Skin of body (tissue), 2 donors: Measurements from ENCODE around the gene RPL7A. TPM values are rescaled to one million over a fixed set of nuclear protein-coding genes. Genes with fewer than 3 reads are reported as not detected.
A peak's percentile ranks its signal among the peaks of the same experiment; 100 is the strongest.
"Not testable (repeated sequence)": the region's sequence is repeated elsewhere in the genome, so short reads cannot be mapped to it uniquely, and the experiment has no call there.

Experiments used
- DNase-seq: peaks from one replicate; lab custom pipeline; 2025; lab: John Stamatoyannopoulos, UW
- total RNA-seq: library from RNA; depleted of rRNA; stranded (reverse); fragments of >200 nt; gene quantifications from one replicate; pipeline ENCODE4 v1.2.3, GENCODE V29; 2014

RPL7A gene
- total RNA-seq, 1 donor from 2014 or later, result 1,486 TPM

DNA sequence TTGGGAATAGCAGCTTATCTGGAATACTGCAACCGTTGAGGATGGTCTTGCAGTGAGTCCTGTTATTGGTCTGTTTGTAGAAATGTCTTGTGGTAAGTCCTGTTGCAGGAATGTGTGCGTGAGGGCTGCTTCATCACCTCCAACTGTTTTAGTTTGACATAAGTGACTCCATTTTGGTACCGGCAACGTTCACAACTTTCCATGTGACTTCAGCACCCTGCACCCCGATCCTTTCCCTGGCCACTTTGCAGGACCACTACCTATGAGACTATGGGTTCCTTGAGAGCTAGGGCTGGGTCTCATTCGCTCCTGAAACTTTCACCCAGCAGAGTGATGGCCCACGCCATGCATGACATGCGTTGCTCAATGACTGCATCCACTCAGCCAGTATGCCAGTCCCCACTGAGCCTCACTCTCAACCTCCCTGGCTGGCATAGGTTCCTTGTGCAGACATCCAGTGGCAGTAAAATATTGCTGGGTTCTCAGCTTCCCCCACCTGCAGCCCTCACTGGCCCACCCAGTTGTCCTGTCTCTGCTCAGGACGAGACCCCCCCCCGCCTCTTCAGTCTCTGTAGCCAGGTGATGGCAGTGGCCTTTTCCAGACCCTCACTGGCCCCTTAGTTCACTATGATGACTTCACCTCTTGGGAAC, 20.1 kb upstream of the RPL7A start:
- no peak for DNase-seq

DNA sequence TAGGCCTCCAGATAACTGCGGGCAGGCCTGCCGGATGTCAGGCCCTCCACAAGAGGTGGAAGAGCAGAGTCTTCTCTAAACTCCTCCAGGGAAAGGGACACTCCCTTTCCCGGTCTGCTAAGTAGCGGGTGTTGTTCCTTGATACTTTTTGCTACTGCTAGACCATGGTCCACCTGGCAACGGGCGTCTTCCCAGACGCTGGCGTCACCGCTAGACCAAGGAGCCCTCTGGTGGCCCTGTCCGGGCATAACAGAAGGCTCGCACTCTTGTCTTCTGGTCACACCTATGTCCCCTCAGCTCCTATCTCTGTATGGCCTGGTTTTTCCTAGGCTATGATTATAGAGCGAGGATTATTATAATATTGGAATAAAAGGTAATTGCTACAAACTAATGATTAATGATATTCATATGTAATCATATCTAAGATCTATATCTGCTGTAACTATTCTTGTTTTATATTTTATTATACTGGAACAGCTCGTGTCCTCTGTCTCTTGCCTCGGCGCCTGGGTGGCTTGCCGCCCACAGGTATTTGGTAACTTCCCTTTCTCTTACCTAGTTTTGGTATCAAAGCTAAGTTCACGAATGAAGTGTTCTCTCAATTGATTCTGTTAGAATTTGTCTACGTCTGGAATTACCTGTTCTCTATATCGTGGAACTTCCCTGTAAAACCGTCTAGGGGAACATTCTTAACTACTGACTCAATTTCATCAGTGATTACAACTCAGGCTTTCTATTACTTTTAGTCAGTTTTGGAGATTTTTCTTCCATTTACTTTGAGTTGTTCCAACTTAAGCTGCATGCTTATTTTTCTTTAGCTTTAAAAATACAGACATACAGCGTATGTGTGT, 18.5 kb upstream of the RPL7A start:
- not testable (repeated sequence) for DNase-seq

DNA sequence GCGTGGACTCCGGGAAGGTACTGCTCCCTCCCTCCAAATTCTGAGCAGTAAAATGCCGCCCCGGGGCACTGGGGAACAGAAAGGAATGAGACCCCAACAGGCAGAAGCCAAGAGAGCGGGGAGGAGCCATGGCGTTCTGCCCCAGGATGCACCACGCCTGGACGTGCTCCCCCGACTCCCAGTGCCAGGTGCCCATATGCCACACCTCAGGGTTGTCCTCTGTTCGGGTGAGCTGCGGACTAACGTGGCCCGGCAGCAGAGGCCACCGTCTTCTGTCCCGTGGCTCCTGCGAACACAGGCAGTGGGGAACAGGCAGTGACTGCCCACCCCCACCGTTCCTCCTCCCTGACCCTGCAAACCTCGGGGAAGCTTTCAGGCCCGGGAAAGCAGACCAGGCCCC, 16.8 kb upstream of the RPL7A start:
- DNase-seq, result no peak

DNA sequence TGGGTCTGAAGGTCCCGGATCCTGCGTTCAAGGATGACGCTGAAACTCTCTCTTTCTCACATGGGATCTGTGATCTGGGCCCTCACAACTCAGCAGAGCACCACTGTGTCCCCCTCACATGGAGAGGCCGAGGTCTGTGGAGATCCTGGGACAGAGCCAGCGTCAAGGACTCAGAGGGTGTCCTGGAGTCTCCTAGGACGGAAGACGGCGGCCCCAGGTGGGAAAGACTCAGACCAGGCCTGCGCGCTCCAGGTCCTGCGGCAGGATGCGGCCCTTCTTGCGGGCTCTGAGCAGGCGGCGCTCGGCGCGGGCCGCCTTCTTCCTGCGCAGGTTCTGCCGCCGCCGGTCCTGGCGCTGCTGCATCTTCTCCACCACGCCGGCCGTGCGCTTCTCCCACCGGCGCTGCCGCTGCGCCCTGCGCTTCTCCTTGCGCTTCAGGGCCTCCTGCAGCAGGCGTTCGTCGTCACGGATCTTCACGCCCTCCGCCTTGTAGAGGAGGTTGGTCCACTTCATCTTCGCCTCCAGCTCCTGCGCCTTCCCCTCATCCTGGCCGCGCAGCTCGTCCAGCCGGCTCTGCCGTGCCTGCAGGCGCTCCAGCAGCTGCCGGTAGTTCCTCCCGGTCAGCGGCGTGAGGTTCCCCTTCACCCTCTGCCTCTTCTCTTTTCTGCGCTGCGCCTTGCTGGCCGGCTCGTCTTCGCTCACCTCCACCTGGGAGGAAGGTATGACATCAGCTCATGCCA, 16.2 kb upstream of the RPL7A start:
- DNase-seq, result no peak

DNA sequence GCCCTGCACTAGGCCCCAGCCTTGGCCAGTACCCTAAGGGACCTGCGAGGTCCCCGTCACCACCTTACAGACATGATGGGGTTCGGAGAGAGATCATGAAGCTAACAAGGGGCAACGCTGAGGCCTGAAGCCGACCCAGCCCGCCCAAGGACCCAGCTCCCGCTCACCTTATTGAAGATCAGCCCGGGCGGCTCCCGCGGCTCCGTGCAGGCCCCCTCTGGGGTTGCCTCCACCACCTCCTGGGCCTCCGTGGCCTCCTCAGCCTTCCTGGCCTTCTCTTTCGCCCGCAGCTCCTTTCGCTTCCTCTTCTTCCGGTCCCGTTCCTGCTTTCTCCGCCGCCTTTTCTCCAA, 15.7 kb upstream of the RPL7A start:
- no peak for DNase-seq

DNA sequence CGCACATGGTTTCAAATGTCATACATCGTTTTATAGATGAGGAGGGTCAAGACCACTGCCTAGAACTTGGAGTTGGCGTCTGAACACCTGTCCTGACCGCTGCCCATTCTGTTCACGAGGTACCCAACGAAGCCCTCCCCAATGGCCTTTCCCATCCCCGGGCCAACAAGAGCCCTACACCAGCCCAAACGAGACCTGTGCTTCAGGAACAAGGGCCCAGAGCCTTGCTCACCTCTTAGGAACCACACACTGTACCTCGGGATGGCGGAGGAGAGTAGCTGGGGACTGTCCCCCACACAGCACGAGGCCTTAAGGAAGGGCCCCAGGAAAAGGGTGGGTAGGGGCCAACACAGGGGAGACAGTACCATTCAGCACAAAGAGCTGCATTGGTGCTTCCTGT, 15.0 kb upstream of the RPL7A start:
- no peak for DNase-seq

DNA sequence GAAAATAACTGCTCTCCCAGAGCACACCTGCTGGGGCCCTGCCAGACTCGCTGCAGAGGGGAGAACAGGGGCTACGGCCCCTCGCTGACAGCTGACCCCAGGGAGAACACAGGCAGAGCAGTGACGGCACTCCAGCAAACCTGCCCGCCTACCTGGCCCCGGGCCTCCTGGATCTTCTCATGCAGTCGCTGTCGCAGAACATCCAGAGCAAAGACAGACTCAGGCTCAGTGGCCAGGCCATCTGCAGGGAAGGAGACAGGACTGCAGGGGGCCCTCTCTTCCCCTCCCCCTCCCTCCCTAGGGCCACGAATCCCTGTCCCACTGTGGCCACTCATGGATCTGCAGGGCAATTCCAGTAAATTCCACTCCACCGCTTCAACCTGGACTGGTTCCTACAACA, 14.5 kb upstream of the RPL7A start:
- no peak for DNase-seq

DNA sequence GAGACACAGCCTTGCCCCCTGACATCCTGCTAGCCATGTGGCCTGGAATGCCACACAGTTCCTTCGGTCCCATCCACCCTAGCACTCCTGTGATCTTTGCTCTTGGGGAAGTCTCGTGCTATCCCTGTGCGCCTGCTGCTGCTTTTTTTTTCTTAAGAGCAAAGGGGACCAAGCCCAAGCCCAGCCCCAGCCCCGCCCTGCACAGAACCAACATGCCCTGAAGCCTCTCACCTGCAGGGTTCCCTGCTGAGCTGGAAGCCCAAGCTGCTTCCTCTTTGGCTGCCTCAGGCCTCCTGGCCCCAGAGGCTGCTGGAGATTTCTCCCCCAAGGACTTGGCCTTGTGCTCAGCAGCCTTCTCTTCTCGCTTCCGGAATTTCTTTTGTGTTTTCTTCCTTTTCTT, 13.9 kb upstream of the RPL7A start:
- no peak for DNase-seq

DNA sequence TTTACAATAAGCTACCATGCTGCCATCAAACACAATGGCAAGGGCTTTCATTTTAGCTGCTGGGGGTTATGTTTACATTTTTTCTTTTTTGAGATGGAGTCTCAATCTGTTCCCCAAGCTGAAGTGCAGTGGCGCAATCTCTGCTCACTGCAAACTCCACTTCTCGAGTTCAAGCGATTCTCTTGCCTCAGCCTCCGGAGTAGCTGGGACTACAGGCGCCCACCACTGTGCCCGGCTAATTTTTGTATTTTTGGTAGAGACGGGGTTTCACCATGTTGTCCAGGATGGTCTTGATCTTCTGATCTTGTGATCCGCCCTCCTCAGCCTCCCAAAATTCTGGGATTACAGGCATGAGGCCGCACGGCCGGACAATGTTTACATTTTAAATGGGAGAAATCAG, 13.1 kb upstream of the RPL7A start:
- not testable (repeated sequence) for DNase-seq

DNA sequence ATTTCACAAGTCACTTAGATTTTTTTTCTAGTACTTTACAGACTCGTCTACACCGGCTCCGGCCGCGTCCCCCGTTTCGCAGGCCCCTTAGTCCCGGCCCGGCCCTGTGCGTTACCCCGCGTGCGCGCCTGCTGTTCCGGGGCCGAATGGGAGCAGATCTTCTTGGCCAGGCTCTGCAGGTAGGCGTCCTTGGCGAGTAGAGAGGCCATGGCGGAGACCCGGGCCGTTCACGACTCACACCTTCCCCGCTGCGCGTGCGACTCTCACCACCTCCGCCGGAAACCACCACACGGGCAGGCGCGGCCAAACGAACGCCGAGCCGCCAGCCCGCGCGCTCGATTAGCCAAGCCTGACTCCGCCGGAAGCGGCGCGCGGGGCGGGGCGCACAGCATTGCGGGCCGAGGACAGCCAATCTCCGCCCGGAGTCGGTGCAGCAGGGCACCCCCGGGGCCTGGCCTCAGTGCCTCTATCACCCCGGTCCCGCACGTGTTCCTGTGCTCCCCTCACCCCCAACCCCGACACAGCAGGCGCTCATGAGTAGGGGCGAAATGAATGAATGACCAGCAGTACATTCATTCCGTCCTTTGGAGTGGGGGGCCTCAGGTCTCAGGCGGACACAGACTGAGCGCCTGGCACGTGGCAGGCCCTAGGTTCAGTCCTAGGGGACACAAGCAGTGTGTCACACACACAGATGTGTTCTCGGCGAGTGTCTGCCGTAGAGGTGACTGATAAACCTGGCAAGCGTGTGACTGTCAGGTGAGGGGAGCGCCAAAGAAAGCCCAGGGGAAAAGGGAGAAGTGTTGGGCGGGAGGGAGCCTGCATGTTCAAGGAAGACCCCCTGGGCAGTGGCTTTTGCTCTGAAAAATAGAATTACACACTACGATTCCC, 11.8 kb upstream of the RPL7A start, which contains the start of gene SURF6:
Gene SURF6, minus strand, starts transcription at position 265 of the 888 bp plus-strand sequence. Its CDS starts 56 bp downstream, at position 209.
- peak; percentile 88 for DNase-seq

DNA sequence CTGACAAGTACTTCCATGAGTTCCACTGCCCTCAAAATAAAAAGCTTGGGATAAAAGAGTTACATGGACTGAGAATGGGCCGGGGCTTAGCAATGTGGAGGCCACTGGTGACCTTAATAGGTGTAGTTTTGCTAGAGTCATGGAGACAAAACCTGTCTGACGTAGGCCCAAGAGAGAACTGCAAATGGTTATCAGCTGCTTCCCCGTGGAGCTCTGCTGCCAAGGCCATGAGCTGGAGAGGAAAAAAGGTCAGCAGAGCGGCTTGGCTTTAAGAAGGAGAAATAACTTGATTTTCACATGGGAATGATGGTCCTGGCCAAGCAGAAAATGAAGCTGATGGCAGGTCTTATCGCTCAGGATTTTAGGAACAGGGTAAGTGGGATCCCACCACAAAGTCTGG, 8.4 kb upstream of the RPL7A start:
- DNase-seq, result no peak

DNA sequence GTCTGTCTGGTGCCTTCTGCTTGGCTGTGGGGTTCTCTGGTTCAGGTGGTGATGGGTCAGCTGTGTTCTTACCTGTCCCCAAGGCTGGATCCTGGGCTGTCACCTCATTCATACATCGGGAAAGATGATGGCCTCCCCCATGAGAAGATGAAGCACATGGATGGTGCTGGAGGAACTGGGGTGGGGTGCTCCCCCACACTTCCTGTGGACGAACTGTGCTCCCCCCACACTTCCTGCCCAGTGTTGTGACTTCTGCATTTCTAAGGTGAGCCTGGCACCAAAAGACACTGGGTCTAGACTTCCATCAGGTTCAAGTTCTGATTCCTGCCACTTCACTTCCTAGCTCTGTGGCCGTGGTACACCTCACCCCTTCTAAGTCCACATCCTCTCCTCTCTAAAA, 7.8 kb upstream of the RPL7A start:
- no peak for DNase-seq

DNA sequence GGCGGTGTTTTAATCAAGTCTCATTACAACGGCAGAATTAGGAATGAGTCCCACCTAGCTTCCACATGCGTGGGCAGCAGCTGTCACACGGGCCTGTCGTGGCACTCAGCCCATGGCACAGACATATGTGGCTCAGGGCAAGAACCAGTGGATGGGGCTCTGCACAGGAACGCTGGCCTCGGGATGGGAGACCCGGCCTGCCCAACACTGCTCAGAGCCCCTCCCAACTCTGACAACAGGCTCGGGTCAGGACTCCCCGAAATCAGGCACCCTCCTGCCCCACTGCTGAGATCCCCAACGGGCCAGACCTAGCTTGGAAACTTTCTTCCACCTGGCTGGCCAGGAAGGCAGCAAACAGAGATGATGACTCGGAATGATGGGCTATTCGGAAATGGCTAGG, 7.1 kb upstream of the RPL7A start:
- no peak for DNase-seq

DNA sequence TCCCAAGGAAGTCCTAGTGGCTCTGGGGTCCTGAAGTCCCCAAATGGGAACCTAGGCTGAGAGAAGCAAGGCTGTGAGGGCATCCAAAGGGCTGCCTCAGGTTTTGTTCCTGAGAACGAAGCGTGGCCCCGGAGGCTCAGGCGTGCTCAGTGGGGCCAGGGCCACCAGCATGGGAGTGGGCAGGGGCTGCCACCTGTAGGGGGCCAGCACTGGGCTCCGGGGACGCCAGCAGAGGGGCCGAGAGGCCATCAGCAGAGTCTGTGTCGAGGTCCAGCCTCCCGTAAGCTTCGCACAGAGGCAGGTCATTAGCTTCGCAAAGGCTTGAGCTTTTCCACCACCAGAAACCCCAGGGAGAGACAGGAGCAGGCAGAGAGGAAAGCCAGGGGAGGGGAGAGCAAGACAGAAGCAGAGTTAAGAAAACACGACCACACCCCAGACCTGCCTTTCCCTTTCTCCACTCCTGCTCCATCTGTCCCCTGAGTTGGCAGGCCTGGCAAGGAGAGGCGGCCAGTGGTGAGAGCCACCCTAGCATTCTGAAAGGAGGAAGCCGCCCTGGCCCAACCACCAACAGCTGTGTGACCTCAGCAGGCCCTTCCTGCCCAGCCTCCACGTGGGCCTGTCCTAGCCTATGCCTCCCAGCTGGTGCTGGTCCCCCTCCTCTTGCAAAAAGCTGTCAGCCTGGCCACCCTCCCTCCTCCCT, 6.5 kb upstream of the RPL7A start:
- no peak for DNase-seq

DNA sequence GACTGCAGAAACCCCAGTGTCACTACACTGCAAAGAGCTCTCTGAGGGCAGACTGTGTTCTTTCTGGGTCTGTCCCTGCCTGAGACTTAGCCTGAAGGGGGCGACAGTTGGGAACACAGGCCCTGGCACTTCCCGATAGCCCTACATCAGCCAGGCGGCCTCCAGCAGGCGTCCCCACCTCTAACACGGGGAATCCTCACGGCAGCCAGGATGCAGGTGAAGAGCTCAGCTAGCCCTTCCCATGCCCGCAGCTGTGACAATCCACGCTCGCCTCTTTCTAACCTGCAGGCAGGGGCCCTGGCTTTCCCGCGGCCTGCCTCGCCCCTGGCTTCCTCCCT, 6.0 kb upstream of the RPL7A start:
- DNase-seq, result no peak

DNA sequence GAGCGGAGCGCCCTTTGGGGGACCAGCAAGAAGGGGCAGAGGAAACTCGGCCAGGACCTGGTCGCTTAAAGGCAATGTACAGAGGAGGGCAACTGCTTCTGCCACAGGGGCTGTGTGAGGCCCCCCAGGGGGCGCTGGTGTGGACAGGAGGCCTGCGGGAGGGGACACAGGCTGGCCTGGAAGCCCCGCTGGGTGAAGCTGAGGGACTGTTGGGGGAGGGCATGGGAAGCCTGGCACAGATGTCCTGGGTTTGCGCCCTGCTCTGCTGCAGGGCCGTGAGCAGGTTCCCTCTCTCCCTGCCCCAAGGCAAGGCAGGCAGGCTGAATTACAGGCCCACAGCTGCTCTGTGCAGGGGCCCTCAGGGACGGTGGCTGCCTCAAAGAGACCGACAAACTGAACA, 5.4 kb upstream of the RPL7A start:
- DNase-seq, result no peak

DNA sequence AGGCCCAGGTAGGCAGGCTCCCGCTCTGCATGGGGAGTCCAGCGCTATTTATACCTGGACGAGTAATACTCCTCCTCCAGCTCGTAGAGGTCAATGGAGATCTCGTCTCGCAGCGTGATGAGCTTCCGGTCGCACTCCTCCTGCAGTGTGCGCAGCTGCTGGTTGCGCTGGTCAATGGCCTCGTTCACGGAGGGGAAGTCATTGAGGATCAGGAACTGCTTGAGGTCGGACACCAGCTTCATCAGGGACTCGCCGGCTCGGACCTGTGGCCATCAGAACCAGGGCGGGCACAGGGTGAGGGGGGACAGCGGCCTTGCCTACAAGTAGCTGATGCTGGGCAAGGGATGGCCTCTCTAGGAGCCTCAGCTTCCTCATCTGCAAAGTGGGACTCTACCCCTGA, 3.9 kb upstream of the RPL7A start:
- DNase-seq, result no peak

DNA sequence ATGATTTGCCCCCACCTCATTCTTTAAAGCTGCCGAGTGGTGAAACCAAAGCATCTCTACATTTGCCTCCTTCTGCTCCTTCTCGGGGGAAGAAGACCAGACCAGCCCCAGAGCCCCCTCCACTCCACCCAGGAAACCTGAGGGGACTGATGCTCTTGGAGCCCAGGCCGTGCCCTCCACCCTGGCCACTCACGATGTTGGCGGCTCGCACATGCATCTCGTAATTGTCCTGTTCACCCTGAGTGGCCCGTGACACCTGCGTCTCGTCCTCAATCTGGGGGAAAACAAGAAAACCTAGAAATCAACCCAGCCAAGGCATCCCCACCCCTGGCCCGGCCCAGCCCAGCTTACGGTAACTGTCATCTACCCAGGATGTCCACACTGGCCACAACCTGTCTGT, 3.0 kb upstream of the RPL7A start:
- DNase-seq, result no peak

DNA sequence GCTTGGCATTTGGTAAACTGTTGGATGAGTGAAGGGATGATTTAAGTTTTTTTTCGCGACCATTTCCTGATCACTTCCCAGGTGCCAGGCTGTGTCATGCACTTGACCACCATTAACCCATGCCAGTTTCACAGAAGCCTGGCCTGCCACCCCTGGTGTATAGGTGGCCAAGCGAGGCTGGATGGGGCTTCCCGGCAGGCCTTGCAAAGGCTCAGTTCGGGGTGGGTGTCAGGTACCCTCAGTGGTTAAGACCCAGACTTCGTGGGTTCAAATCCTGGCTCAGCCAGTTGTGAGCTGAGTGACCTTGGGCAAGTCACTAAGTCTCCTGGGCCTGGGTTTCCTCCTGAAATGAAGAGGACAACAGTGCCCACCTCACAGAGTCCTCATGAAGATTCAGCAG, 2.4 kb upstream of the RPL7A start:
- DNase-seq, result no peak

DNA sequence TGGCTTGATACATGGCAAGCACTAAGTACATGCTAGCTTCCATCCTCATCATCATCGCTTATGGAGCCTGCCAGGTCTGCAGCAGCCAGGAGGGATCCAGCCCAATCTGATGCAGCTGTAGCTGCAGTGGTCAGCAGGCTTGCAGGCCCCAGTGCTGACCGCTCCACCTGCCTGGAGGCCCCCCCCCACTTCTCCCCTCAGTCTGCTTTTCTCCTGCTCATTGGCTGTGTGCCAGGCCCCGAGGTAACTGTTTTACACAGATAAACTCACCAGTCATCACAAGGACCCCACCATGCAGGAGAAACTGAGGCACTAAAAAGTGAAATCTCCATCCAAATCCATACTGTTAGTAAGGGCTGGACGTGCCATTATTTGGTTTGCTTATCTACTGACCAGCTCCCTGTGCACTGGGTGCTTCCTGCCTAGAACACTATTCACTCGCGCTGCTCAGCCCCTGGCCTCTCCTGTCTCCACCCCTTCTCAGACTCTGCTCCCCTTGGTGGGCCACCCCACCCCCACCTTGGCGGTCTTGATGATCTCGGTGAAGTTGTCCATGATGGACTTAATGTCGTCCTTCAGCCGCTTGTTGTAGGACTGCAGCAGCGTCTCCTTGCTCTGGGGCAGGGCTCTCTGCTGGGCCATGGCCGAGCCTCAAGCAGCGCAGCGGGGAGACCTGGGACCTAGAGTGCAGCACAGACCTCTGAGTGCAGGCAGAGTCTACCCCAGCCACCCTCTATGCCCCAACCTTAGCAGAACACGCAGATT, 1.8 kb upstream of the RPL7A start:
- DNase-seq, result no peak
